ENCODE data around the gene UNC119B.

- TF ChIP-seq CTCF (conservative IDR thresholded peaks at IDR 0.05; ENCODE audit: low read depth in 2 of 2) (no peak), EZH2 (IDR thresholded peaks at IDR 0.05; ENCODE audit: low read depth, unreplicated experiment) (no peak), POLR2AphosphoS5 (IDR thresholded peaks at IDR 0.05; ENCODE audit: low read depth) (no peak), REST (IDR thresholded peaks at IDR 0.05; ENCODE audit: unreplicated experiment) (no peak), STAT1 (IDR thresholded peaks at IDR 0.05; ENCODE audit: unreplicated experiment) (no peak), EZH2phosphoT487 (IDR thresholded peaks at IDR 0.05; ENCODE audit: unreplicated experiment) (no peak), NANOG (IDR thresholded peaks at IDR 0.05; ENCODE audit: borderline replicate concordance) (no peak), CREB1 (CRISPR knock-in tag; IDR thresholded peaks at IDR 0.05; ENCODE audit: low read depth) (no peak), JUNB (IDR thresholded peaks at IDR 0.05; ENCODE audit: unreplicated experiment) (no peak), ZNF462 (CRISPR knock-in tag; IDR thresholded peaks at IDR 0.05) (no peak), ETS1 (IDR thresholded peaks at IDR 0.05) (no peak), ZNF114 (CRISPR knock-in tag; IDR thresholded peaks at IDR 0.05) (no peak), ZNF331 (CRISPR knock-in tag; IDR thresholded peaks at IDR 0.05; ENCODE audit: low read depth) (no peak)
Measured at GRCh38 chr12:120757949-120758348, 47.7 kb downstream of the UNC119B start.
